NCI-H345 treated with DMSO at 0.1 percent for 48 hours (cell line): ENCODE results near the gene CRMP1.
"Not testable (repeated sequence)": the region's sequence is repeated elsewhere in the genome, so short reads cannot be mapped to it uniquely, and the experiment has no call there.

ENCODE experiments used
- DNase-seq: peaks from one replicate; lab custom pipeline; 2025; ENCODE audit not compliant: unreplicated experiment; lab: John Stamatoyannopoulos, UW

The CRMP1 gene

GRCh38 chr4:5824635-5825034 is 68.3 kb downstream of the CRMP1 start:
- DNase-seq: no peak

- DNase-seq: no peak
Measured at GRCh38 chr4:5824227-5824626, 68.7 kb downstream of the CRMP1 start.

GRCh38 chr4:5823542-5824211 is 69.2 kb downstream of the CRMP1 start:
- DNase-seq: no peak

- DNase-seq: no peak
Measured at GRCh38 chr4:5822619-5823018, 70.3 kb downstream of the CRMP1 start.

- DNase-seq: no peak
Measured at GRCh38 chr4:5821665-5822358, 71.1 kb downstream of the CRMP1 start.

GRCh38 chr4:5816851-5817375 is 76.0 kb downstream of the CRMP1 start:
- no peak for DNase-seq

- no peak for DNase-seq
Measured at GRCh38 chr4:5816101-5816500, 76.8 kb downstream of the CRMP1 start.

- DNase-seq: no peak
Measured at GRCh38 chr4:5815641-5816040, 77.2 kb downstream of the CRMP1 start.

- no peak for DNase-seq
Measured at GRCh38 chr4:5814421-5814820, 78.5 kb downstream of the CRMP1 start.

GRCh38 chr4:5813882-5814255 is 79.0 kb downstream of the CRMP1 start:
- DNase-seq: no peak

- peak; percentile 25 for DNase-seq
Measured at GRCh38 chr4:5812506-5813229, 80.2 kb downstream of the CRMP1 start.

- not testable (repeated sequence) for DNase-seq
Measured at GRCh38 chr4:5812057-5812456, 80.8 kb downstream of the CRMP1 start.

GRCh38 chr4:5810770-5811430 is 82.0 kb downstream of the CRMP1 start:
- no peak for DNase-seq

GRCh38 chr4:5810151-5810550 is 82.7 kb downstream of the CRMP1 start:
- DNase-seq: no peak

- no peak for DNase-seq
Measured at GRCh38 chr4:5809216-5809776, 83.6 kb downstream of the CRMP1 start.

- DNase-seq: peak; percentile 37
Measured at GRCh38 chr4:5808081-5808741, 84.7 kb downstream of the CRMP1 start.

GRCh38 chr4:5805270-5805669 is 87.6 kb downstream of the CRMP1 start:
- DNase-seq: no peak

GRCh38 chr4:5804656-5805055 is 88.2 kb downstream of the CRMP1 start:
- DNase-seq: no peak

- DNase-seq: no peak
Measured at GRCh38 chr4:5802565-5802964, 90.3 kb downstream of the CRMP1 start.

GRCh38 chr4:5801696-5802095 is 91.2 kb downstream of the CRMP1 start:
- DNase-seq: no peak

GRCh38 chr4:5800496-5800895 is 92.4 kb downstream of the CRMP1 start:
- no peak for DNase-seq
